HEK293T (cell line): ENCODE results near the gene TSPAN12.

Experiments used
- ARNT ChIP-seq: fragments of 450-650 bp; IDR thresholded peaks from 2 replicates; pipeline ENCODE4 v1.6.1; 2017; ENCODE audit warnings: mild to moderate bottlenecking
- BHLHE40 ChIP-seq: fragments of 450-650 bp; IDR thresholded peaks from 2 replicates; pipeline ENCODE4 v1.6.1; 2016; ENCODE audit warnings: mild to moderate bottlenecking, moderate library complexity, borderline replicate concordance
- CTBP1 ChIP-seq: fragments of 450-650 bp; IDR thresholded peaks from 2 replicates; pipeline ENCODE4 v1.6.1; 2016; ENCODE audit warnings: borderline replicate concordance
- FOXA1 ChIP-seq: fragments of 450-650 bp; IDR thresholded peaks from 2 replicates; pipeline ENCODE4 v1.6.1; 2016; ENCODE audit warnings: mild to moderate bottlenecking
- FOXK2 ChIP-seq: fragments of 450-650 bp; IDR thresholded peaks from 2 replicates; pipeline ENCODE4 v1.6.1; 2016; ENCODE audit warnings: mild to moderate bottlenecking
- FOXM1 ChIP-seq: fragments of 450-650 bp; IDR thresholded peaks from 2 replicates; pipeline ENCODE4 v1.6.1; 2017; ENCODE audit warnings: mild to moderate bottlenecking, borderline replicate concordance
- HDGF ChIP-seq: fragments of 450-650 bp; IDR thresholded peaks from 2 replicates; pipeline ENCODE4 v1.6.1; 2017; ENCODE audit warnings: antibody characterized with exemption, borderline replicate concordance
- L3MBTL2 ChIP-seq: fragments of 450-650 bp; conservative IDR thresholded peaks from 2 replicates; pipeline ENCODE4 v1.6.1; 2016; ENCODE audit warnings: mild to moderate bottlenecking
- LEF1 ChIP-seq: fragments of 450-650 bp; IDR thresholded peaks from 2 replicates; pipeline ENCODE4 v1.6.1; 2017; ENCODE audit warnings: mild to moderate bottlenecking, borderline replicate concordance
- NFRKB ChIP-seq: fragments of 450-650 bp; IDR thresholded peaks from 2 replicates; pipeline ENCODE4 v1.6.1; 2016; ENCODE audit warnings: mild to moderate bottlenecking, moderate library complexity
- SP1 ChIP-seq: fragments of 450-650 bp; IDR thresholded peaks from 2 replicates; pipeline ENCODE4 v1.6.1; 2017
- SUZ12 ChIP-seq: fragments of 450-650 bp; IDR thresholded peaks from 2 replicates; pipeline ENCODE4 v1.6.1; 2016; ENCODE audit warnings: mild to moderate bottlenecking
- TF ChIP-seq, protein P1 (sequence below): fragments of 450-650 bp; IDR thresholded peaks from 2 replicates; pipeline ENCODE4 v1.6.1; 2016

DNA sequence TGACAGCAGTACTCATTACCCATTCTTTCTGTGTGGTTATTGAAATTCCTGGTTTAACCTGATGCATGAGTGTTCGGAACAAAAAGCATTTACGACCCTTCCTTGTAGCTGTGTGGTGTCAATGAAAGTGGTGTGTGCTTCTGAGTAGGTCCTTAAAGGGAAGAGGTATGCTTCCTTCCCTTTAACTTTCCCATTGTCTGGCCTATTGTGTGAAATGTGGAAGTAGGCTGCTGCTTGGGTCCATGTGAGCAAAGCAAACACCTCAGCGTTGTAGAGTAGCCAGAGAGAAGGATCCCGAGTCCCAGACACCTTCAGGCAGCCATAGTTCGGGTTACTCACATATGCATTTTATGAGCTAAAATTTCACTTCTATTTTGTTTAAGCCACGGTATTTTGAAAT, 74.7 kb downstream of the TSPAN12 start:
- TF ChIP-seq SP1 (no peak), HDGF (no peak), ARNT (no peak), CTBP1 (no peak), BHLHE40 (no peak), FOXK2 (no peak), FOXM1 (no peak), FOXA1 (no peak), LEF1 (no peak), SUZ12 (no peak), NFRKB (no peak), L3MBTL2 (no peak)
- TF ChIP-seq, protein P1, sequence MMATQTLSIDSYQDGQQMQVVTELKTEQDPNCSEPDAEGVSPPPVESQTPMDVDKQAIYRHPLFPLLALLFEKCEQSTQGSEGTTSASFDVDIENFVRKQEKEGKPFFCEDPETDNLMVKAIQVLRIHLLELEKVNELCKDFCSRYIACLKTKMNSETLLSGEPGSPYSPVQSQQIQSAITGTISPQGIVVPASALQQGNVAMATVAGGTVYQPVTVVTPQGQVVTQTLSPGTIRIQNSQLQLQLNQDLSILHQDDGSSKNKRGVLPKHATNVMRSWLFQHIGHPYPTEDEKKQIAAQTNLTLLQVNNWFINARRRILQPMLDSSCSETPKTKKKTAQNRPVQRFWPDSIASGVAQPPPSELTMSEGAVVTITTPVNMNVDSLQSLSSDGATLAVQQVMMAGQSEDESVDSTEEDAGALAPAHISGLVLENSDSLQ = no peak
